Fibroblast of skin of scalp (primary cell): ENCODE data around the gene MEGF6.
A peak's percentile ranks its signal among the peaks of the same experiment; 100 is the strongest.
"Not testable (repeated sequence)": the region's sequence is repeated elsewhere in the genome, so short reads cannot be mapped to it uniquely, and the experiment has no call there.

Experiments used
- DNase-seq: peaks from one replicate; pipeline ENCODE4 v3.0.0-alpha.2; 2013

MEGF6 gene

DNA sequence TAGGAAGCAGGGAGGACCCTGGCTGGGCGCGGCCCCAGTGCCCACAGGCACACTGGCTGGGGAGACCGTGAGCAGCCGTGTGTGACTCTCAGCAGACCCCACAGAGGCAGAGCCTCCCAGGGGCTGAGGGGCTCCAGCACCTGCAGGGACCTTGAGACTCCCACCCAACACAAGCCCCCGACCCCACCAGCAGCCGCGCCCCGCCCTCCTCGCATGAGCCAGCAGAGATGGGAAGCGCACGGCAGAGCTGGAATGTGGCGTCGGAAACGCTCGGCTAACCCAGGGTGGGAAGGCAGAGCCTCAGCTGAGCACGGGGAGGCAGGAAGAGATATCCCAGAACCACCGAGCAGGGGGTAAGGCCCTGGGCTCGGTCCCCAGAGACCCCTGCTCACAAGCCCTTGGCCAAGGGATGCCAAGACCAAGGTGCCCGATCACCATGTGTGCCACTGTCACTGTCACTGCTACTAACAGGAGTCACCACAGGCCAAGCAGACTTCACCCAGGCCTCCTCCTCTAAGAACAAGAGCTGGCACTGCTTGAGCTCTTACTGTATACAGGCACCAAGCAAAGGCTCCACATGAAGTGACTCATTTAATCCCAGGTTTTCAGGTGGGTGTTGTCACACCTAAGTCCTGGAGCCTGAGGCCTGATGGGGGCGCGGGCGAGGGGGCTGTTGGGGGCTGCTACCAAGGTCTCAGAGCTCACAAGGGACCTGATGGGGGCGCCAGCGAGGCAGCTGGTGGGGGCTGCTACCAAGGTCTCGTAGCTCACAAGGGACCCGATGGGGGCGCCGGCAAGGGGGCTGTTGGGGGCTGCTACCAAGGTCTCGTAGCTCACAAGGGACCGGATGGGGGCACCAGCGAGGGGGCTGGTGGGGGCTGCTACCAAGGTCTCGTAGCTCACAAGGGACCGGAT lies 20.1 kb downstream of the MEGF6 start:
- DNase-seq = no peak

DNA sequence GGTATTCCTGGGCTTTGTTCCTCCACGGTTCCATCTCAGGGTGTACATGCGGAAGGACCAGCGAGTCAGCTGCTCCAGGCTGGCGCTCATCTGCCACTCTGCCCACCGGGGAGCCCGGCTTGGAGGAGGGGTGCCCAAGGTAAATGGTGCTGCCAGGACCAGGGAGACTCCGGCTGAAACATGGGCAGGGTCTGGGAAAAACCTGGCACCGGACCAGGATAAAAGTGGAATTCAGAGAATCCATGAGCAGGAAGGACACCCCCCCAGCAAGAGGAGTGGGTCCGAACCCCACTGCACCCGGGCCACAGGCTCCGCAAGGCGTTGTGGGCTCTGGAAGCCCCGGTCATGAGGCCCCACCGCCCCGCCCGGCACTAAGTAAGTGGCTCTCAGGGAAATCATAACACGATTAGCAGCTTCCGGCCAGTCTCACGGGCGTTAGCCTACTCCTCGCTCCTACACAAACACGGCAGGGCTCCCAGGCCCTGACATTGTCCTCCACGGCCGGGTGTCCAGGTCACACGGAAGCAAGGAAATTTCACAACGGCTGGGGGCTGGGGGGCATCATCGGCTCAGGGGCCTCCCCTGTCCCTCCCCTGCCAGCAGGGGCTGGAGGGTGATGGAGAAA lies 21.1 kb downstream of the MEGF6 start:
- DNase-seq = no peak

DNA sequence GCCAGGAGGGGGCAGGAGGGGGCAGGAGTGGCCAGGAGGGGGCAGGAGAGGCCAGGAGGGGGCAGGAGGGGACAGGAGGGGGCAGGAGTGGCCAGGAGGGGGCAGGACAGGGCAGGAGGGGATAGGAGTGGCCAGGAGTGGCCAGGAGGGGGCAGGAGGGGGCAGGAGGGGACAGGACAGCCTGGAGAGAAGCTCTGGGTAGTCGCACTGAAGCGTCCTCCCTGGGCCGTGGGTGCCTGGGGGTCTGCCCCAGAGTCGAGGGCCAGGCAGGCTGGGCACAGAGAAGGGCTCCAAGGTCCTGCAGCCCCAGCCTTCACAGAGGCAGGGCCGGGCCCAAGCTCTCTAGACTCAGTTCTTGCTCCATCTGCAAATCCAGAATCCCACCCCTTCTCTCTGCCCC lies 22.9 kb downstream of the MEGF6 start:
- DNase-seq = no peak

DNA sequence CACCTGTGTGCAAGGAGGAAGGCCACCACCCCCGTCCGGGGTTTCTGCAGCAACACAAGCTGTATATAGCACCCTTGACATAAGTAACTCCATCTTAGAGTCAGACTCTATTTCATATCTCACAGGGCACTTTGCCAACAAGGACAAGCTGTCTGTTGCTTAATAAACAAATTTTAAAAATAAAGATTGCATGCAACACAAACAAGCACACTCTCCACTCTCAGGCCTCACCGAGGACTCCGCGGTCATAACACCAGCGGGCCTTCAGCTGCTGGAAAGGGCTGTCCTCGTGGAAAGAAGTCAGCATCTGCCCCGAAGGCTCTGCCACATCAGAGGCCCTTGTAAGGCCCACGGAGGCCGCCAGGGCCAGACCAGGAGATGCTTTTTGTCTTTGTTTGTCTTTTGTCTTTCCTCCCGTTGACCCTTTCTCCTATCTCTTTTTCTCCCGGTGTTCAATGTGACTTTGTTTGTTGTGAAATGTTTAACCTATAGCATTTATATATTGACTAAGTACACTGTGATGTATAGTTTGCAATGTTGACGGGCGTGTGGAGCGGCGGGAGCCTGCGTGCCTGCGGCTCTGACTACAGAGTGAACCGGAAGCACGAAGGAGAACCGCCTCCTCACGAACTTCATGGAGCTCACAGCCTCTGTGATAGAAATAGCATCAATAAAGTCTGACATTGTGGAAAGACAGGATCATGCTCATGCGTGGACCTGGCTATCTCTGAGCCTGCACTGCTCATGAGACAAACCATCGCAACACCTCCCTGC lies 24.1 kb downstream of the MEGF6 start:
- peak; percentile 25 for DNase-seq

DNA sequence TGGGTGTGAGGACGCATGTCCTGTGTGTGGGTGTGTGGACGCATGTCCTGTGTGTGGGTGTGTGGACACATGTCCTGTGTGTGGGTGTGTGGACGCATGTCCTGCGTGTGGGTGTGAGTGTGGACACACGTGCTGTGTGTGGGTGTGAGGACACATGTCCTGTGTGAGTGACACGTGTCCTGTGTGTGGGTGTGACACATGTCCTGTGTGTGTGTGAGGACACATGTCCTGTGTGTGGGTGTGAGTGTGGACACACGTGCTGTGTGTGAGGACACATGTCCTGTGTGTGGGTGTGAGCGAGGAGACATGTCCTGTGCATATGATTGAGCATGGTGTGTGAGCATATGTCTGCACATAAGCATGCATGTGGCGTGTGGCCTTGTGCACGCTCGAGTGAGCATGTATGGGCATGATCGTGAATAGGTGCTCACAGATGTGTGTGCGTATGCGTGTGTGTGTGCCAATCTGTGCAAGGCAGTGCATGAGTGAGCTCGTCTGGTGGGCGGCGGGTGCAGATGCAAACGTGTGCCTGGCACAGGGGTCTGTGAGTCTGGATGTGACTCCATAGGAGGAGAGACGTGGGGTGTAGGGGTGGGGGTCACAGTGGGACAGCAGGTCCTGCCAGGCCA lies 25.3 kb downstream of the MEGF6 start:
- no peak for DNase-seq

DNA sequence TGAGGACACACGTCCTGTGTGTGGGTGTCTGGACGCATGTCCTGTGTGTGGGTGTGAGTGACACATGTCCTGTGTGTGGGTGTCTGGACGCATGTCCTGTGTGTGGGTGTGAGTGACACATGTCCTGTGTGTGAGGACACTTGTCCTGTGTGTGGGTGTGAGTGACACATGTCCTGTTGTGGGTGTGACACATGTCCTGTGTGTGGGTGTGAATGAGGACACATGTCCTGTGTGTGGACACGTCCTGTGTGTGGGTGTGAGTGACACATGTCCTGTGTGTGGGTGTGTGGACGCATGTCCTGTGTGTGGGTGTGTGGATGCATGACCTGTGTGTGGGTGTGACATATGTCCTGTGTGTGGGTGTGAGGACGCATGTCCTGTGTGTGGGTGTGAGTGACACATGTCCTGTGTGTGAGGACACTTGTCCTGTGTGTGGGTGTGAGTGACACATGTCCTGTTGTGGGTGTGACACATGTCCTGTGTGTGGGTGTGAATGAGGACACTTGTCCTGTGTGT lies 25.9 kb downstream of the MEGF6 start:
- DNase-seq = not testable (repeated sequence)

DNA sequence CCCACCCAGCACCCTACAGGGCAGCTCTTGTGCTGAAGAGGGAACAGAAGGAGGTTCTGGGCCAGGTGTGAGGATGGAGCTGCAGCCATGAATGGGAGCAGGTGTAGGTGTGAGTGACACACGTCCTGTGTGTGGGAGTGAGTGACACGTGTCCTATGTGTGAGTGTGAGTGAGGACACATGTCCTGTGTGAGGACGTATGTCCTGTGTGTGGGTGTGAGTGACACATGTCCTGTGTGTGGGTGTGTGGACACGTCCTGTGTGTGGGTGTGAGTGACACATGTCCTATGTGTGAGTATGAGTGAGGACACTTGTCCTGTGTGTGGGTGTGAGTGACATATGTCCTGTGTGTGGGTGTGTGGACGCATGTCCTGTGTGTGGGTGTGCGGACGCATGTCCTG lies 26.4 kb downstream of the MEGF6 start:
- DNase-seq = no peak

DNA sequence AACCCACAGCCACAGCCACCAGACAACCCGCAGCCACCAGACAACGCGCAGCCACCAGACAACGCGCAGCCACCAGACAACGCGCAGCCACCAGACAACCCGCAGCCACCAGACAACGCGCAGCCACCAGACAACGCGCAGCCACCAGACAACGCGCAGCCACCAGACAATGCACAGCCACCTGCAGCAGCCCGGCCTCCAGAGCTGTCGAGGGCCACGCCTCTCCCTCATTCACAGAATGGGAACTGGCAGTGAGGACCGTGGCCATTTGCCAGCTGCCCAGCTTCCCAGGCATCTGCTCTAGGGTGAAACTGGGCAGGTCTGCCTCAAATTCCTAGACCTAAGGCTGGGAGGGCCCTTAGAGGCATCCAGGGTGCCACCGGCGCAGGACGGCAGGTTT lies 27.6 kb downstream of the MEGF6 start:
- DNase-seq = not testable (repeated sequence)

DNA sequence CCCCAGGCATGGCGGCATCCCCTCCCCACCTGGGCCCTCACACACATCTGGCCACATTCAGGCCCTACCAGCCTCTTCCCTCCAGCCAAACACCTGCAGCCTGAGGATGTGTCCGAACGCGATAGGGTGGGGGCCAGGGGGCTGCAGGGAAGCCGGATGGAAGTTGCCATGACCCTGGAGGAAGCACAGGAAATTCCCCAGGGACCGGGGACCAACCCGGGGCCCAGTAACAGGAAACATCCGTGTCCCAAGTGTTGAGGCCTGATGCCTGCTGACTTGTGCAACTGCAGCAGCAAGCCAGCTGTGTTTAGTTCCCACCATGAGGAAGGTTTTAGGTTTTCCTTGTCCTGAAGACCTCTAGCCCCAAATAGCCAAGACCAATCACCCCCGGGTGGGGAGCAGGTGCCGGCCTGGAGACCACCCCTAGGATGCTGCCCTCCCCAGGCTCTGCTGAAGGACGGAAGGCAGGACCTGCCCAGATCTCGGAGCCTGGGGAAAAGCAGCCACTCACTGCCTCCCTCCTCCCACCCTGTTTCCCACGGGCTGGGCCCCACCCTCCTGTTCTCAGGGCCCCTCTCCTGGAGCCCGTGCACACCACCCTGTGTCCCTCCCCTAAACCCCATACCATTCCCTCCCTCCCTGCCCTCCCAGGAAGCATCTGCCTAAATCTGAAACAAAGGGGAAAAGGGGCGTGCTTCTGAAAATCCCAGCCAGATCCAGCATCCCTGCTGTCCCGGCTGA lies 29.8 kb downstream of the MEGF6 start:
- no peak for DNase-seq

DNA sequence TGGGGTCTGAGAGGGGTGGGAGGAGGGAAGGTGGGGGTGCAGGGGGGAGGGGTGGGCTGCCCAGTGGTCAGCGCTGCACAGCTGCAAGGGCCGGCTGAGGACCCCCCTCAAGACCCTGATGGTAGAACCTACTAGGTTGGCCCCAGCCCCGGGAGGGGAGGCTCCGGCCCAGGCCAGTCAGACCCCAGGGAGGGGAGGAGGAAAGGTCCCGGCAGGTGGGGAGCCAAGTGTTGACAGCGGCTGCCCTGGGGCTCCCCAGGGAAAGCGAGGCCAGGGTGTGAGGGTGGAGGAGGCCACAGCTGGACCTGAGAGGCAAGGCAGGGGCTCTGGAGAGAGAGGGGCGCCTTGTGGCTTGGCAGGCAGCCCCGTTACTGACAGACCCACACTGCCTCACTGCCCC lies 31.1 kb downstream of the MEGF6 start:
- no peak for DNase-seq

DNA sequence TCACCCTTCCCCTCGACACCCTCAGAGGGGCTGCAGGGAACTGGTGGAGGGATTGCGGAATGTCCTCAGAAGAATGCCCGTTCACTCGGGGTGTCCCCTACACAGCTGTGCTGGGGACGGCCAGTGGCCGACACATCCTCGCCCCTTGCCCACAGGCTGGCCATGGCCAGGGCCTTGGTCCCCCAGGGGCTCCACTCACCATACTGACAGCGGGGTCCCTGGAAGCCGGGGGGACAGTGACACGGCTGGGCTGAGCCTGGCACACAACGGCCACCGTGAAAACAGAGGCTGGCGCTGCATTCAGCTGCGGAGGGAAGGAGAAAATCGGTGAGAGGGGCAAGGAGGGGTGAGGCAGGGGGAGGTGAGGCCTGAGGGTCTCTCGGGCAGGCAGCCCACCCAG lies 31.7 kb downstream of the MEGF6 start:
- no peak for DNase-seq

DNA sequence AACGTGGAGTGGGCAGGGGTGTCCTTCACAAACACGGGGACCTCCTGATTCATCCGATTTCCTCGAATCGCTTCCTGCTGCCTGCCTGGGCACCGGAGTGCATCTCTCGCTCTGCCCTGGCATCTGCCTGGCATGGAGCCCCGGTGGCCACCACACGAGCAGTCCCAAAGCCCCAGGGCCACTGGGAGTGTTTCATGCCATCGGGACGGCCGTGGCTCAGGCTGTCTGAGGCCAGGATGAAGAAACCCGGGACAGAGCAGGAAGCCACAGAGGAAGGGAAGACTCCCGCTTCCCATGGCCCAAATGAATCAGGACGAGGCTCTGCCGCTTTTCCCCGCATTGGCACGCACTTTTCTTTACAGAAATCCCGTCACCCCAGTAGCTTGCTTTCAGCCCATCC lies 32.4 kb downstream of the MEGF6 start:
- no peak for DNase-seq

DNA sequence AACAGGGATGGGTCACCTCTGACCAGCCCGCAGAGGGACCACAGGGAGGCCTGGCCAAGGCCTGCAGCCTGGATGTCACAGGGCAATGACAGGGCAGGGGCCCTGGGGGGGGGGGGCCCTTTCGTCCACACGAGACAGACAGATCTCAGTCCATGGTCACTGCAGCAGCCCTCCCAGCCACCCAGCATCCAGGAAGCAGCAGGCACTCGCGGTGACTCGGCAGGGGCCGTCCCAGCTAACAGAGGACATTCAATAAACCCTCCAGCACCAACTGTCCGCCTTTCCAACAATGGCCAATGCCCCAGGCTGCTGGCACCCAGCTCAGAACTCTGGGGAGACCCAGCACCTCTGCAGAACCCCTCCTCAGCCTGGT lies 32.9 kb downstream of the MEGF6 start:
- no peak for DNase-seq

DNA sequence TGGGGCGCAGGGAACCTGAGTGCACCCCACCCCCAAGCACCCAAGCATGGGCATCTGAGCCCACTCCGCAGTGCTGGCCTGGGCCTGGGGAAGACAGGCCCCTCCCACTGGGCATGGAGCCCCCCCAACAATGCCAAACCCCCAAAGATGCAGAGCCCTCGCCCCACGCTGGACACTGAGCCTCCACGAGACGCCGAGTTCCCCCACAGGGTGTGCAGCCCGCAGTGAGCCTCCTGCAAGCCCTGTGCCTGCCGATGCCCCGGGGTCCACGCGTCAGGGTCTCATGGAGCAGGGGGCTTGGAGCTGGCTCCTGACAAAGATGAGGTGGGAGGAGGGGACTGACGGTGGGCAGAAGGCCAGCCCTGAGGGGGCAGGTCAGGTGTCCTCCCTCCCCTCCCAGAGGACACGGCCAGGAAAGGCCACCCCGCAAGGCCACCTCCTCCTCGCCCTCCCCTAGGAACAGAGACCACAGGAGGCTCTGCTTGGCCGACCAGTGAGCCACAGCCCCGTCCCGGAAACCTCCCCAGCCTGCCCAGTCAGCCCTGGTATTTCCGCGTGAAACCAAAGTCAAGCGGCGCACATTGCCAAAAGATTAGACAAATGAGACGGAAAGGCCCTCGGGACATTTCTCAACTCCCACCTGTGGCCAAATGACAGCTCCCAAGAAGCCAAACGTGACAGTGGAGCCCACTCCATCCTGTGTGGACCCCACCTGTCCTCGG lies 33.4 kb downstream of the MEGF6 start:
- no peak for DNase-seq

DNA sequence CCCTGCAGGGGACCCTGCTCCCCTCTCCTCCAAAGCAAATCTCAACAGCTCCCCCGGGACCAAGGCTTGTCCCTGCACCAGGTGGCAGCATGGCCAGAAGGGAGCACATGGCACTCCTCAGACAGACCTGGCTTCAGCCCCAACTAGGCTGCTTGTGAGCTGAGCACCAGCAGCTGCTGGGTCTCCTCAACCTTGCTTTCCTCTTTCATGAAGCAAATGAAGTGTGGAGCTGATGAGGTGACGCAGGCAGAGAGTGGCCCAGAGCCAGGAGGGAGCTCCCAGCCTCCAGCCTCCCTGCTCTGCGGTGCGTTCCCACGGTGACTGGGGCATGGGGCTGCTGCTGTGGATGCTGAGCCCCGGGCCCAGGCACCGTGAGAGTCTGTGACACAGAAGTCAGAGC lies 34.0 kb downstream of the MEGF6 start:
- DNase-seq = no peak

DNA sequence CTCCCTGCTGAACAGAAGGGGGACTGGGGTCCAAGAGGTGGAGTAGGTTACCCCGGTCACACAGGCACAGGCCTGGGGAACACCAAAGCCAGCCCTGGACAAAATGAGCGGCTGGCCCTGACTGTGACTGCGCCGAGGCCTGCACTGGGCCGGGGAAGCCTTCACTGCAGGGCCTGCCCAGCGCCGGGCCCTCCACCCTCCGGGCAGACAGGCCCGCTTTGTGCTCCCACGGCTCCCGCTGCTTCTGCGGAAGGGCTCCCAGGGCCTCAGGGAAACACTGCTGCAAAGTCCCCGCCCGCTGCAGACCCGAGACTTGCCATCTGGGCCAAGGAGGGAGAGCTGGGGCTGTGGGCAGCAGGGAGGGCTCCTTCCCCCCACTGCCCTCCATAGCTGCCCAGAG lies 35.3 kb downstream of the MEGF6 start:
- DNase-seq = no peak

DNA sequence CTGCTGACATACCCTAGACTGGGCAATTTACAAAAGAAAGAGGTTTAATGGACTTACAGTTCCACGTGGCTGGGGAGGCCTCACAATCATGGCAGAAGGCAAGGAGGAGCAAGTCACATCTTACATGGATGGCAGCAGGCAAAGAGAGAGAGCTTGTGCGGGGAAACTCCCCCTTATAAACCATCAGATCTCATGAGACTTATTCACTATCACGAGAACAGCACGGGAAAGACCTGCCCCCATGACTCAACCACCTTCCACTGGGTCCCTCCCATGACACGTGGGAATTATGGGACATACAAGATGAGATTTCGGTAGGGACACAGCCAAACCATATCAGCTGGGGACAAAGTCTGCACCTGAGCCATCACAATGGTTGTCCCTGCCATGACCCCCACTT lies 35.8 kb downstream of the MEGF6 start:
- not testable (repeated sequence) for DNase-seq

DNA sequence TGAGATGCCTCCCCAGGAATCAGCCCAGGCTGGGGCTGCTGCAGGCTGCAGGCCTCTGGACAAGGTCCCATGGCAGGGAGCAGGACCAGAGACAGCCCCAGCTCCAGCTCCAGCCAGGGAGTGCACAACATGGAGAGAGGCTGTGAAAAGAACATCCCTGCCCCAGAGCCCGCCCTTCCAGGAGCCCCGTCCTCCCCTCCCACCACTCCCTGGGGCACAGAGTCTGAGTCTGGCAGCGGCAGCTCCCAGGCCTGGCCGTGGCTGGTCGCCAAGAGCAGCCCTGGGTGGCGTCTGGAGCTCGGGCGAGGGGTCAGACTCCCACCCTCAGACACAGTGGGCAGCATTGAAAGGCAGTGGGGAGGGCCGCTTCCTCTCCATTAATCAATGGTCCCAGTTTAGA lies 37.8 kb downstream of the MEGF6 start:
- no peak for DNase-seq

DNA sequence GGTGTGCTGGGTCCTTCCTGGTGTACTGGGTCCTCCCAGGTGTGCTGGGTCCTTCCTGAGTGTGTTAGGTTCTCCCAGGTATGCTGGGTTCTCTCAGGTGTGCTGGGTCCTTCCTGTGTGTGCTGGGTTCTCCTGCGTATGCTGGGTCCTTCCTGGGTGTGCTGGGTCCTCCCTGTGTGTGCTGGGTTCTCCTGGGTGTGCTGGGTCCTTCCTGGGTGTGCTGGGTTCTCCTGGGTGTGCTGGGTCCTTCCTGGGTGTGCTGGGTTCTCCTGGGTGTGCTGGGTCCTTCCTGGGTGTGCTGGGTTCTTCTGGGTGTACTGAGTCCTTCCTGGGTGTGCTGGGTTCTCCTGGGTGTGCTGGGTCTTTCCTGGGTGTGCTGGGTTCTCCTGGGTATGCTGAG lies 38.7 kb downstream of the MEGF6 start:
- not testable (repeated sequence) for DNase-seq

DNA sequence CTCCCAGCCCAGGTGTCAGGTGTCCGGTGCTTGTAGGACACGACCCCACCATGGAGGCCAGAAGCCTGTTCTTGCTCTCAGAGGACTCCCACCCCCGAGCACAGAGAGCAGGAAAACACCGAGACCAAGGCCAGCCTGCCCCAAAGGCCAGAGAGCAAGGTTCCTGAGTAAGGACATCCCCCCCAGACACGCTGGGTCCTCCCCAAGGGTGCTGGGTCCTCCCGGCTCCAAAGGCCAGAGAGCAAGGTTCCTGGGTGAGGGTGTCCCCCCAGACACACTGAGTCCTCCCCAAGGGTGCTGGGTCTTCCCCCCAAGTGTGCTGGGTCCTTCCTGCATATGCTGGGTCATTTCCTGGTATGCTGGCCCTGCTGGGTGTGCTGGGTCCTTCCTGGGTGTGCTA lies 40.0 kb downstream of the MEGF6 start:
- no peak for DNase-seq
